H1 (cell line): ENCODE measurements around the gene CNOT1. TPM values are rescaled to one million over a fixed set of nuclear protein-coding genes. Genes with fewer than 3 reads are reported as not detected.

Source experiments
- CTCF ChIA-PET: fragments of 300-600 bp; sonication (Branson Sonifier 250); formaldehyde crosslinking; loops from one replicate; lab custom pipeline; 2021; ENCODE audit not compliant: partially characterized antibody; lab: Charles Lee
- POLR2A ChIA-PET: fragments of 300-600 bp; sonication (Branson Sonifier 250); formaldehyde crosslinking; loops from one replicate; lab custom pipeline; 2021; ENCODE audit warnings: inconsistent platforms; ENCODE audit not compliant: partially characterized antibody; lab: Charles Lee
- DNase-seq, 2 experiments: peaks; one replicate each; pipeline versions ENCODE4 v3.0.0 to v3.0.0-alpha.2; 2010 to 2022; ENCODE audit warnings: low spot score in 2 of 2, low read depth in 1 of 2, mixed read lengths in 1 of 2
- FAIRE-seq: peaks from 2 replicates; lab custom pipeline; 2011; peaks lifted over from hg19 to GRCh38; lab: Jason Lieb, UNC
- H2AFZ ChIP-seq: 2 replicates; pipeline ENCODE4 v1.8.1; 2012; ENCODE audit warnings: low read length, inconsistent platforms
- H2AK5ac ChIP-seq: 2 replicates; pipeline ENCODE4 v1.6.1; 2013; ENCODE audit warnings: low read depth, low read length
- H2BK120ac ChIP-seq: replicated peaks from 2 replicates; pipeline ENCODE3; 2013; ENCODE audit warnings: low read depth, low read length, inconsistent platforms
- H2BK12ac ChIP-seq: 2 replicates; pipeline ENCODE4 v1.6.1; 2013; ENCODE audit warnings: low read depth, low read length
- H2BK15ac ChIP-seq: 2 replicates; pipeline ENCODE4 v1.6.1; 2013; ENCODE audit warnings: low read length
- H2BK20ac ChIP-seq: 2 replicates; pipeline ENCODE4 v1.6.1; 2013; ENCODE audit warnings: low read length
- H2BK5ac ChIP-seq: 2 replicates; pipeline ENCODE4 v1.6.1; 2013; ENCODE audit warnings: low read depth, low read length
- H3K14ac ChIP-seq: 2 replicates; pipeline ENCODE4 v1.6.1; 2013; ENCODE audit warnings: inconsistent platforms; ENCODE audit not compliant: insufficient read length
- H3K18ac ChIP-seq: 2 replicates; pipeline ENCODE4 v1.6.1; 2013; ENCODE audit warnings: low read length; ENCODE audit errors: extremely low read depth
- H3K23ac ChIP-seq: 2 replicates; pipeline ENCODE4 v1.6.1; 2013; ENCODE audit warnings: inconsistent platforms; ENCODE audit not compliant: insufficient read length
- H3K23me2 ChIP-seq: 2 replicates; pipeline ENCODE4 v1.6.1; 2013; ENCODE audit warnings: low read depth, low read length
- H3K27ac ChIP-seq: 2 replicates; pipeline ENCODE4 v1.6.1; 2011; ENCODE audit warnings: low read depth, low read length, inconsistent platforms
- H3K27me3 ChIP-seq, 4 experiments: replicated peaks in 1 of 4; 1 replicate in 1 of 4; 2 replicates in 3 of 4; pipeline versions ENCODE4 v1.6.1 to v1.8.1; 2011 to 2013; ENCODE audit warnings: low read length in 3 of 4, mild to moderate bottlenecking in 3 of 4, inconsistent platforms in 2 of 4, mixed read lengths in 2 of 4, moderate library complexity in 1 of 4; ENCODE audit not compliant: control insufficient read depth in 3 of 4, insufficient read depth in 3 of 4; ENCODE audit errors: extremely low read depth in 1 of 4
- H3K36me3 ChIP-seq, 4 experiments: 2 replicates each; pipeline versions ENCODE4 v1.6.1 to v1.8.1; 2011 to 2013; ENCODE audit warnings: mild to moderate bottlenecking in 4 of 4, low read length in 3 of 4, moderate library complexity in 2 of 4, control low read depth in 1 of 4, inconsistent platforms in 1 of 4; ENCODE audit not compliant: insufficient read depth in 4 of 4, control insufficient read depth in 2 of 4
- H3K4ac ChIP-seq: replicated peaks from 2 replicates; pipeline ENCODE3; 2013; ENCODE audit warnings: low read length, low read depth, mixed read lengths, inconsistent platforms; ENCODE audit not compliant: insufficient read length
- H3K4me1 ChIP-seq, 4 experiments: replicated peaks in 1 of 4; 1 replicate in 1 of 4; 2 replicates in 3 of 4; pipeline versions ENCODE4 v1.6.1 to v1.8.1; 2011 to 2013; ENCODE audit warnings: low read length in 3 of 4, inconsistent platforms in 2 of 4, mixed read lengths in 1 of 4; ENCODE audit not compliant: insufficient read depth in 4 of 4, control insufficient read depth in 3 of 4
- H3K4me2 ChIP-seq, 2 experiments: 2 replicates each; pipeline versions ENCODE4 v1.6.1 to v1.8.1; 2011 to 2013; ENCODE audit warnings: low read depth in 2 of 2, low read length in 2 of 2, control low read depth in 1 of 2, inconsistent platforms in 1 of 2, mild to moderate bottlenecking in 1 of 2; ENCODE audit not compliant: insufficient read depth in 1 of 2
- H3K4me3 ChIP-seq, 4 experiments: fragments of 200-600, 300-600 bp in 1 of 4; sonication (generic), shearing (Covaris generic), sonication (Bioruptor Twin) in 1 of 4; 2 replicates each; pipeline versions ENCODE4 v1.5.1 to v1.8.1; 2011 to 2016; ENCODE audit warnings: low read length in 4 of 4, low read depth in 3 of 4, control low read depth in 2 of 4, inconsistent platforms in 2 of 4, mild to moderate bottlenecking in 2 of 4, mixed read lengths in 1 of 4, moderate library complexity in 1 of 4; ENCODE audit not compliant: insufficient read depth in 2 of 4; ENCODE audit errors: extremely low read depth in 1 of 4
- H3K56ac ChIP-seq: replicated peaks from 2 replicates; pipeline ENCODE3; 2013; ENCODE audit warnings: low read depth, mild to moderate bottlenecking, mixed read lengths, low read length, inconsistent platforms; ENCODE audit not compliant: insufficient read length
- H3K79me1 ChIP-seq: 2 replicates; pipeline ENCODE4 v1.6.1; 2013; ENCODE audit warnings: low read depth, low read length, control low read depth
- H3K79me2 ChIP-seq, 2 experiments: 2 replicates each; pipeline versions ENCODE4 v1.6.1 to v1.8.1; 2012 to 2013; ENCODE audit warnings: low read length in 2 of 2, mild to moderate bottlenecking in 2 of 2, inconsistent platforms in 1 of 2; ENCODE audit not compliant: insufficient read depth in 2 of 2, control insufficient read depth in 1 of 2
- H3K9ac ChIP-seq, 4 experiments: replicated peaks in 1 of 4; 1 replicate in 1 of 4; 2 replicates in 3 of 4; pipeline versions ENCODE4 v1.6.1 to v1.8.1; 2011 to 2013; ENCODE audit warnings: low read depth in 3 of 4, low read length in 3 of 4, control low read depth in 2 of 4, mild to moderate bottlenecking in 2 of 4, moderate library complexity in 2 of 4, inconsistent platforms in 1 of 4; ENCODE audit errors: extremely low read depth in 1 of 4
- H3K9me3 ChIP-seq, 2 experiments: 2 replicates each; pipeline versions ENCODE4 v1.6.1 to v1.8.1; 2012 to 2013; ENCODE audit warnings: mild to moderate bottlenecking in 2 of 2, moderate library complexity in 2 of 2, control low read depth in 1 of 2, inconsistent platforms in 1 of 2, low read depth in 1 of 2, low read length in 1 of 2, mixed read lengths in 1 of 2; ENCODE audit not compliant: insufficient read depth in 2 of 2
- H4K20me1 ChIP-seq, 2 experiments: replicated peaks in 1 of 2; 2 replicates each; pipeline versions ENCODE3 to v1.8.1; 2011 to 2013; ENCODE audit warnings: inconsistent platforms in 2 of 2, low read length in 2 of 2, mild to moderate bottlenecking in 1 of 2; ENCODE audit not compliant: insufficient read depth in 2 of 2, control insufficient read depth in 1 of 2
- H4K5ac ChIP-seq: 2 replicates; pipeline ENCODE4 v1.6.1; 2013; ENCODE audit warnings: low read length, low read depth, mixed read lengths, inconsistent platforms; ENCODE audit not compliant: insufficient read length
- H4K8ac ChIP-seq: 2 replicates; pipeline ENCODE4 v1.8.0; 2013; ENCODE audit warnings: mild to moderate bottlenecking, moderate library complexity, low read length, inconsistent platforms; ENCODE audit not compliant: insufficient read depth; ENCODE audit errors: extremely low read depth
- H4K91ac ChIP-seq: replicated peaks from 2 replicates; pipeline ENCODE3; 2013; ENCODE audit warnings: low read length, mixed read lengths, inconsistent platforms; ENCODE audit not compliant: insufficient read length
- BCL11A ChIP-seq, 2 experiments: IDR thresholded peaks; one replicate each; pipeline ENCODE4 v1.6.1; 2011; ENCODE audit warnings: low read depth in 2 of 2, low read length in 2 of 2, mild to moderate bottlenecking in 2 of 2
- CREB1 ChIP-seq: IDR thresholded peaks from 2 replicates; pipeline ENCODE4 v1.6.1; 2012; ENCODE audit warnings: inconsistent platforms
- HDAC6 ChIP-seq: IDR thresholded peaks from one replicate; pipeline ENCODE4 v1.7.1; 2012; ENCODE audit warnings: low read depth, mild to moderate bottlenecking, inconsistent platforms, low read length, moderate library complexity
- JUN ChIP-seq: IDR thresholded peaks from 2 replicates; pipeline ENCODE4 v1.6.1; 2011; ENCODE audit warnings: low read depth, mild to moderate bottlenecking, improper control_type of control experiment, low read length
- JUND ChIP-seq: IDR thresholded peaks from 2 replicates; pipeline ENCODE4 v1.6.1; 2011; ENCODE audit warnings: mild to moderate bottlenecking, improper control_type of control experiment, low read length
- KDM1A ChIP-seq: fragments of 200-600, 300-600 bp; sonication (generic); IDR thresholded peaks from 2 replicates; pipeline ENCODE4 v1.7.1; 2016; ENCODE audit warnings: mild to moderate bottlenecking, low read length, borderline replicate concordance
- PHF8 ChIP-seq: fragments of 200-600 bp; sonication (generic); conservative IDR thresholded peaks from 2 replicates; pipeline ENCODE4 v1.7.1; 2012; ENCODE audit warnings: low read depth, mild to moderate bottlenecking, inconsistent platforms, low read length, moderate library complexity
- POU5F1 ChIP-seq: IDR thresholded peaks from 2 replicates; pipeline ENCODE4 v1.6.1; 2011; ENCODE audit warnings: low read depth, mild to moderate bottlenecking, low read length, moderate library complexity
- RAD21 ChIP-seq, 2 experiments: IDR thresholded peaks in 1 of 2; conservative IDR thresholded peaks in 1 of 2; 2 replicates each; pipeline ENCODE4 v1.6.1; 2011; ENCODE audit warnings: low read depth in 2 of 2, low read length in 2 of 2, improper control_type of control experiment in 1 of 2, inconsistent platforms in 1 of 2, mild to moderate bottlenecking in 1 of 2, moderate library complexity in 1 of 2
- RBBP5 ChIP-seq: IDR thresholded peaks from 2 replicates; pipeline ENCODE4 v1.7.1; 2012; ENCODE audit warnings: low read depth, mild to moderate bottlenecking, inconsistent platforms, low read length, moderate library complexity, borderline replicate concordance
- TAF1 ChIP-seq: IDR thresholded peaks from 2 replicates; pipeline ENCODE4 v1.6.1; 2011; ENCODE audit warnings: mild to moderate bottlenecking, low read depth, low read length
- WGBS, 2 experiments: shearing (Covaris generic) in 1 of 2; methylation state at CpG; one replicate each; pipeline versions ENCODE4 v1.1.6 to v1.1.7; 2013 to 2015; ENCODE audit warnings: low lambda C conversion rate in 2 of 2, mixed read lengths in 2 of 2, inconsistent platforms in 1 of 2, low coverage in 1 of 2, missing lambda C conversion rate in 1 of 2; ENCODE audit not compliant: insufficient replicate concordance in 2 of 2, insufficient coverage in 1 of 2, insufficient read length in 1 of 2; ENCODE audit errors: extremely low coverage in 1 of 2, missing lambda C conversion rate in 1 of 2; 5-methylcytosine and 5-hydroxymethylcytosine counted together
- polyA plus RNA-seq, 7 experiments: library from polyadenylated mRNA; depleted of rRNA in 3 of 7; stranded (reverse) in 5 of 7; unstranded in 2 of 7; fragments of >200 nt in 5 of 7; fragments of 200-250 nt in 2 of 7; gene quantifications; 1 replicate in 5 of 7; 2 replicates in 1 of 7; 4 replicates in 1 of 7; pipeline versions ENCODE4 v1.2.1 to v1.2.3, GENCODE V29; 2011 to 2013; ENCODE audit warnings: missing spikeins in 2 of 7, mixed read lengths in 2 of 7
- total RNA-seq: library from RNA; stranded (reverse); fragmentation: NEBNext Ultra II Directional; extraction: Animal tissue kit (Norgen Biotek cat#: 25700); gene quantifications from 2 replicates; pipeline ENCODE4 v1.2.1, GENCODE V29; 2021
- TF ChIP-seq, protein P1 (sequence below): IDR thresholded peaks from 2 replicates; pipeline ENCODE4 v1.6.1; 2011; ENCODE audit warnings: low read depth, mild to moderate bottlenecking, low read length; ENCODE audit not compliant: insufficient read depth
- TF ChIP-seq, protein P2 (sequence below): IDR thresholded peaks from 2 replicates; pipeline ENCODE4 v1.6.1; 2012; ENCODE audit warnings: inconsistent platforms

The CNOT1 gene
- total and polyA plus RNA-seq, 2 of the 8 experiments (the other 6 are each of a cell fraction or from before 2014, with no cell fraction given): 306 to 319 TPM

DNA sequence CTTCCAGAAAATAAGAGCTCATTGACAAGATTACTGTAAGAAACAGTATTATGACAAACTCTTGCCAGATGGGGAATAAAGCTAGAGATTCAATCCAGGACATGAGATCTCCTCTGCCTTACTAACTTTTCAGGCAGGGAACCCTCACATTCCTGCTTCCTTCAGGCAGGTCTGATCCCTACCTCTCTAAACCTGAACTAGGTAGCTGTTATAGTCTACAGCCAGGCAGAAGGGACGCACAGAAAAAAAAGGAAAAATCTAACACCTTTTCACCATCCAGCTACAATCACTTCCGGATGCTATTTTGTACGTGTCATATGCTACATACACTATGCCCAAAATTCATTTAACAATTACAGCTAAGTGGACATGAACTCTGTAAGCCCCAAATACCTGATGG is 41.2 kb downstream of the CNOT1 start:
- ChIA-PET POLR2A (interaction anchor here (1.0 to 1.8 kb wide), 4 partner anchors 9 to 168 kb away, joined by 3 to 5 read pairs (median 4); no protein-coding TSS in a partner anchor), CTCF (interaction anchor here (0.6 to 3.0 kb wide), 3 partner anchors 9 to 1024 kb away, joined by 4 to 11 read pairs (median 4); no protein-coding TSS in a partner anchor)
- H3K4me3 ChIP-seq: no peak overlapping the region
- H2BK12ac ChIP-seq: no peak overlapping the region
- H3K18ac ChIP-seq: no peak overlapping the region
- H2AFZ ChIP-seq: no peak overlapping the region
- no peak overlapping the region for H3K23ac ChIP-seq
- 0 out of 4 replicates have a peak, but pooled peaks cover 0 to 3% of the 10 kb centered on the region in 2 experiments for H3K9me3 ChIP-seq
- peaks cover 0 to 23% of the 10 kb centered on the region in 2 experiments; a peak in 2 of 4 replicates for H3K79me2 ChIP-seq
- no peak overlapping the region for H4K8ac ChIP-seq
- no peak overlapping the region for H4K91ac ChIP-seq
- WGBS, 2 experiments: 100% methylated on average over 3 of the region's 3 CpGs; no CpG with 5 or more reads in 1 of the 2 experiments
- H3K79me1 ChIP-seq: peaks cover 3% of the 10 kb centered on the region; the same call in 1 of the 2 replicates
- H3K14ac ChIP-seq: no peak overlapping the region
- H3K23me2 ChIP-seq: no peaks in the 10 kb centered on the region
- DNase-seq (no peak), FAIRE-seq (no peak)
- no peak overlapping the region for H3K4me2 ChIP-seq
- no peak overlapping the region for H3K27ac ChIP-seq
- no peak overlapping the region for H4K5ac ChIP-seq
- no peak overlapping the region for H2BK15ac ChIP-seq
- no peaks in the 10 kb centered on the region for H3K4me1 ChIP-seq
- H3K27me3 ChIP-seq: no peaks in the 10 kb centered on the region
- no peak overlapping the region for H3K9ac ChIP-seq
- H2BK120ac ChIP-seq: no peak overlapping the region
- H2BK5ac ChIP-seq: no peak overlapping the region
- peaks cover 1 to 4% of the 10 kb centered on the region in 2 experiments for H4K20me1 ChIP-seq
- no peak overlapping the region for H3K4ac ChIP-seq
- no peak overlapping the region for H2AK5ac ChIP-seq
- peaks cover 22 to 85% (median 43%) of the 10 kb centered on the region in 4 experiments for H3K36me3 ChIP-seq
- no peak overlapping the region for H2BK20ac ChIP-seq
- no peak overlapping the region for H3K56ac ChIP-seq
- TF ChIP-seq TAF1 (no peak), RAD21 (IDR thresholded peaks at IDR 0.05 in 1 of 2, conservative IDR thresholded peaks at IDR 0.05 in 1 of 2; ENCODE audit: low read depth in 2 of 2, low read length in 2 of 2) (no peak), KDM1A (no peak), CREB1 (no peak), BCL11A (IDR thresholded peaks at IDR 0.05; ENCODE audit: low read depth in 2 of 2, low read length in 2 of 2) (no peak), PHF8 (no peak), HDAC6 (no peak), POU5F1 (no peak), RBBP5 (no peak), JUND (no peak), JUN (no peak)
- TF ChIP-seq, protein P1, sequence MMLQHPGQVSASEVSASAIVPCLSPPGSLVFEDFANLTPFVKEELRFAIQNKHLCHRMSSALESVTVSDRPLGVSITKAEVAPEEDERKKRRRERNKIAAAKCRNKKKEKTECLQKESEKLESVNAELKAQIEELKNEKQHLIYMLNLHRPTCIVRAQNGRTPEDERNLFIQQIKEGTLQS: no peak
- TF ChIP-seq, protein P2, sequence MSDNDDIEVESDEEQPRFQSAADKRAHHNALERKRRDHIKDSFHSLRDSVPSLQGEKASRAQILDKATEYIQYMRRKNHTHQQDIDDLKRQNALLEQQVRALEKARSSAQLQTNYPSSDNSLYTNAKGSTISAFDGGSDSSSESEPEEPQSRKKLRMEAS: no peak
